Neuronal stem cell (in vitro differentiated cells): ENCODE data around the gene PLRG1.

ENCODE experiments used
- DNase-seq: peaks from one replicate; pipeline ENCODE4 v3.0.0-alpha.2; 2013; ENCODE audit warnings: low spot score
- H2AFZ ChIP-seq: one replicate; pipeline ENCODE4 v1.6.1; 2013; ENCODE audit warnings: mild to moderate bottlenecking, low read length, inconsistent platforms
- H2AK5ac ChIP-seq: 2 replicates; pipeline ENCODE4 v1.6.1; 2013; ENCODE audit warnings: low read depth, mild to moderate bottlenecking, inconsistent platforms, low read length, moderate library complexity, mixed read lengths
- H2BK120ac ChIP-seq: 2 replicates; pipeline ENCODE4 v1.6.1; 2013; ENCODE audit warnings: low read depth, mild to moderate bottlenecking, inconsistent platforms, low read length, moderate library complexity, mixed read lengths
- H2BK12ac ChIP-seq: one replicate; pipeline ENCODE4 v1.6.1; 2013; ENCODE audit warnings: low read length, inconsistent platforms
- H2BK15ac ChIP-seq: 2 replicates; pipeline ENCODE4 v1.6.1; 2013; ENCODE audit warnings: mild to moderate bottlenecking, low read length, inconsistent platforms, mixed read lengths
- H2BK5ac ChIP-seq: one replicate; pipeline ENCODE4 v1.6.1; 2013; ENCODE audit warnings: inconsistent platforms, mild to moderate bottlenecking, low read length, moderate library complexity
- H3K14ac ChIP-seq: one replicate; pipeline ENCODE4 v1.6.1; 2013; ENCODE audit warnings: low read length, inconsistent platforms
- H3K18ac ChIP-seq: 2 replicates; pipeline ENCODE4 v1.6.1; 2013; ENCODE audit warnings: low read length, inconsistent platforms
- H3K23ac ChIP-seq: 2 replicates; pipeline ENCODE4 v1.6.1; 2013; ENCODE audit warnings: low read depth, mild to moderate bottlenecking, mixed read lengths, low read length, inconsistent platforms; ENCODE audit not compliant: poor library complexity
- H3K27ac ChIP-seq: replicated peaks from 3 replicates; pipeline ENCODE4 v1.5.1; 2013; ENCODE audit warnings: low read length, inconsistent platforms
- H3K27me3 ChIP-seq, 3 experiments: 2 replicates each; pipeline ENCODE4 v1.6.1; 2013; ENCODE audit warnings: low read length in 3 of 3, mild to moderate bottlenecking in 2 of 3, inconsistent platforms in 1 of 3, low read depth in 1 of 3, mixed read lengths in 1 of 3, moderate library complexity in 1 of 3; ENCODE audit not compliant: control insufficient read depth in 3 of 3, insufficient read depth in 3 of 3
- H3K36me3 ChIP-seq, 2 donors: replicated peaks in 1 of 2; 2 replicates each; pipeline ENCODE4 v1.6.1; 2013; ENCODE audit warnings: low read length in 2 of 2; ENCODE audit not compliant: control insufficient read depth in 2 of 2, insufficient read depth in 2 of 2
- H3K4ac ChIP-seq: 2 replicates; pipeline ENCODE4 v1.6.1; 2013; ENCODE audit warnings: inconsistent platforms, mild to moderate bottlenecking, low read length, moderate library complexity
- H3K4me1 ChIP-seq, 2 donors: 1 replicate in 1 of 2; 2 replicates in 1 of 2; pipeline ENCODE4 v1.6.1; 2013; ENCODE audit warnings: low read length in 2 of 2, low read depth in 1 of 2; ENCODE audit not compliant: control insufficient read depth in 2 of 2, insufficient read depth in 1 of 2
- H3K4me2 ChIP-seq: one replicate; pipeline ENCODE4 v1.6.1; 2013; ENCODE audit warnings: mild to moderate bottlenecking, low read length, inconsistent platforms; ENCODE audit not compliant: insufficient read depth, poor library complexity, severe bottlenecking
- H3K4me3 ChIP-seq, 2 donors: 2 replicates each; pipeline ENCODE4 v1.5.1; 2013; ENCODE audit warnings: low read length in 2 of 2, mild to moderate bottlenecking in 2 of 2, inconsistent platforms in 1 of 2, moderate library complexity in 1 of 2
- H3K79me1 ChIP-seq: one replicate; pipeline ENCODE4 v1.6.1; 2013; ENCODE audit warnings: low read depth, mild to moderate bottlenecking, inconsistent platforms, low read length, moderate library complexity
- H3K9ac ChIP-seq: one replicate; pipeline ENCODE4 v1.6.1; 2013; ENCODE audit warnings: mild to moderate bottlenecking, low read depth, low read length, inconsistent platforms; ENCODE audit not compliant: poor library complexity
- H3K9me3 ChIP-seq, 2 donors: replicated peaks in 1 of 2; 2 replicates each; pipeline versions ENCODE3 to v1.6.1; 2013; ENCODE audit warnings: low read length in 2 of 2, mild to moderate bottlenecking in 2 of 2, inconsistent platforms in 1 of 2, low read depth in 1 of 2, mixed read lengths in 1 of 2, moderate library complexity in 1 of 2; ENCODE audit not compliant: control insufficient read depth in 2 of 2, insufficient read depth in 1 of 2
- H4K8ac ChIP-seq: one replicate; pipeline ENCODE4 v1.6.1; 2013; ENCODE audit warnings: low read depth, mild to moderate bottlenecking, inconsistent platforms, low read length, moderate library complexity
- H4K91ac ChIP-seq: one replicate; pipeline ENCODE4 v1.6.1; 2013; ENCODE audit warnings: low read length, low read depth, mild to moderate bottlenecking, inconsistent platforms; ENCODE audit not compliant: poor library complexity
- WGBS, 2 donors: extraction: QIAGEN DNeasy Blood & Tissue Kit; methylation state at CpG; one replicate each; pipeline ENCODE4 v1.1.7; 2013; ENCODE audit warnings: missing lambda C conversion rate in 2 of 2, mixed read lengths in 1 of 2; ENCODE audit not compliant: insufficient read length in 2 of 2, insufficient replicate concordance in 1 of 2; ENCODE audit errors: extremely low coverage in 2 of 2; 5-methylcytosine and 5-hydroxymethylcytosine counted together

Gene PLRG1

GRCh38 chr4:154521607-154522006, 28.6 kb downstream of the PLRG1 start:
- no peak overlapping the region for H3K4me2 ChIP-seq
- H3K18ac ChIP-seq = no peak overlapping the region
- H2AK5ac ChIP-seq = no peak overlapping the region
- H3K27ac ChIP-seq = no peak overlapping the region
- H3K79me1 ChIP-seq = no peaks in the 10 kb centered on the region
- H4K8ac ChIP-seq = no peak overlapping the region
- H3K14ac ChIP-seq = no peak overlapping the region
- H3K4me1 ChIP-seq = peaks cover 2 to 22% of the 10 kb centered on the region in 2 donors
- H2BK12ac ChIP-seq = no peak overlapping the region
- no peak overlapping the region for H3K23ac ChIP-seq
- H2BK5ac ChIP-seq = no peak overlapping the region
- no peak overlapping the region for H3K9ac ChIP-seq
- no peak overlapping the region for H2BK120ac ChIP-seq
- H2BK15ac ChIP-seq = no peak overlapping the region
- no peak for DNase-seq
- H3K27me3 ChIP-seq = no peaks in the 10 kb centered on the region
- no peak overlapping the region for H3K4ac ChIP-seq
- H3K9me3 ChIP-seq = no peaks in the 10 kb centered on the region
- no peak overlapping the region for H3K4me3 ChIP-seq
- H4K91ac ChIP-seq = no peak overlapping the region
- H2AFZ ChIP-seq = no peak overlapping the region
- no peaks in the 10 kb centered on the region for H3K36me3 ChIP-seq

- no peak overlapping the region for H4K8ac ChIP-seq
- no peak overlapping the region for H2BK12ac ChIP-seq
- H3K36me3 ChIP-seq = no peaks in the 10 kb centered on the region
- H2BK15ac ChIP-seq = no peak overlapping the region
- no peak overlapping the region for H2BK120ac ChIP-seq
- H2AFZ ChIP-seq = peak overlapping the region; percentile 71
- H3K14ac ChIP-seq = no peak overlapping the region
- H2BK5ac ChIP-seq = no peak overlapping the region
- no peak overlapping the region for H2AK5ac ChIP-seq
- no peak overlapping the region for H3K18ac ChIP-seq
- no peak overlapping the region for H3K27ac ChIP-seq
- H3K9me3 ChIP-seq = no peaks in the 10 kb centered on the region
- no peak for DNase-seq
- peaks cover 7 to 31% of the 10 kb centered on the region in 2 donors for H3K4me1 ChIP-seq
- H3K9ac ChIP-seq = no peak overlapping the region
- no peak overlapping the region for H3K23ac ChIP-seq
- H3K4ac ChIP-seq = no peak overlapping the region
- no peak overlapping the region for H3K4me3 ChIP-seq
- no CpG with 5 or more reads among the region's 4 CpGs for WGBS, 2 donors
- H3K4me2 ChIP-seq = no peak overlapping the region
- H4K91ac ChIP-seq = no peak overlapping the region
- no peaks in the 10 kb centered on the region for H3K79me1 ChIP-seq
- H3K27me3 ChIP-seq = no peaks in the 10 kb centered on the region
Observed at GRCh38 chr4:154519214-154519613, 31.0 kb downstream of the PLRG1 start.

- H3K18ac ChIP-seq = no peak overlapping the region
- H3K27me3 ChIP-seq = no peaks in the 10 kb centered on the region
- WGBS, 2 donors = no CpG with 5 or more reads among the region's 4 CpGs
- no peak overlapping the region for H2AK5ac ChIP-seq
- no peak overlapping the region for H2AFZ ChIP-seq
- H4K8ac ChIP-seq = no peak overlapping the region
- H4K91ac ChIP-seq = no peak overlapping the region
- H3K4me1 ChIP-seq = peaks cover 8 to 35% of the 10 kb centered on the region in 2 donors
- H2BK12ac ChIP-seq = no peak overlapping the region
- H3K23ac ChIP-seq = no peak overlapping the region
- no peak overlapping the region for H3K4ac ChIP-seq
- no peak overlapping the region for H3K27ac ChIP-seq
- H3K9ac ChIP-seq = no peak overlapping the region
- no peak overlapping the region for H3K4me2 ChIP-seq
- H3K36me3 ChIP-seq = no peaks in the 10 kb centered on the region
- H2BK5ac ChIP-seq = no peak overlapping the region
- H3K79me1 ChIP-seq = no peaks in the 10 kb centered on the region
- H3K9me3 ChIP-seq = peaks cover 0 to 3% of the 10 kb centered on the region in 2 donors
- no peak overlapping the region for H2BK15ac ChIP-seq
- no peak overlapping the region for H3K14ac ChIP-seq
- no peak for DNase-seq
- H3K4me3 ChIP-seq = no peak overlapping the region
- no peak overlapping the region for H2BK120ac ChIP-seq
Observed at GRCh38 chr4:154517591-154517990, 32.6 kb downstream of the PLRG1 start.

GRCh38 chr4:154516318-154517029, 33.7 kb downstream of the PLRG1 start:
- Histone ChIP-seq H4K8ac (no peak overlapping the region), H4K91ac (no peak overlapping the region), H2BK120ac (no peak overlapping the region), H3K9ac (no peak overlapping the region), H3K79me1 (no peaks in the 10 kb centered on the region), H3K4me2 (no peak overlapping the region), H2AK5ac (no peak overlapping the region), H3K4me1 (peaks cover 12 to 37% of the 10 kb centered on the region in 2 donors), H3K4ac (no peak overlapping the region), H3K27me3 (no peaks in the 10 kb centered on the region), H3K18ac (no peak overlapping the region), H3K14ac (no peak overlapping the region), H3K36me3 (no peaks in the 10 kb centered on the region), H3K27ac (no peak overlapping the region), H2BK15ac (no peak overlapping the region), H3K23ac (no peak overlapping the region), H3K9me3 (peaks cover 0 to 3% of the 10 kb centered on the region in 2 donors), H2BK5ac (no peak overlapping the region), H2AFZ (peak overlapping the region; percentile 50), H2BK12ac (no peak overlapping the region), H3K4me3 (no peak overlapping the region)
- no CpG with 5 or more reads among the region's 1 CpG for WGBS, 2 donors
- DNase-seq = no peak
